Endothelial cell of umbilical vein (primary cell): ENCODE measurements around the gene MAN2C1. TPM values are rescaled to one million over a fixed set of nuclear protein-coding genes. Genes with fewer than 3 reads are reported as not detected.
A peak's percentile ranks its signal among the peaks of the same experiment; 100 is the strongest.

Experiments used
- Bru-seq: library from RNA; stranded (reverse); fragments of 400-500 nt; gene quantifications from one replicate; lab custom pipeline; 2021; lab: Mats Ljungman, UMichigan
- BruChase-seq, 2 experiments: library from RNA; stranded (reverse); fragments of 400-500 nt; gene quantifications; one replicate each; lab custom pipeline; 2021; lab: Mats Ljungman, UMichigan
- BruUV-seq: library from RNA; stranded (reverse); fragments of 400-500 nt; replicated peaks from 2 replicates; lab custom pipeline; 2021; lab: Mats Ljungman, UMichigan
- CTCF ChIA-PET: fragments of 300-600, 350-600 bp; sonication (Branson Sonifier 250); formaldehyde crosslinking; loops from one replicate; lab custom pipeline; 2021; ENCODE audit warnings: antibody characterized with exemption, inconsistent platforms; lab: Charles Lee
- POLR2A ChIA-PET: fragments of 300-600, 350-600 bp; sonication (Branson Sonifier 250); formaldehyde crosslinking; loops from one replicate; lab custom pipeline; 2021; ENCODE audit warnings: antibody characterized with exemption, inconsistent platforms; lab: Charles Lee
- DNase-seq: peaks from one replicate; pipeline ENCODE4 v3.0.0-alpha.2; 2011; ENCODE audit warnings: low read depth, low spot score
- FAIRE-seq: peaks from 2 replicates; lab custom pipeline; 2011; peaks lifted over from hg19 to GRCh38; lab: Jason Lieb, UNC
- H2AFZ ChIP-seq: 2 replicates; pipeline ENCODE4 v1.6.0; 2012; ENCODE audit warnings: low read depth, low read length, control low read depth, inconsistent platforms
- H3K27ac ChIP-seq: 2 replicates; pipeline ENCODE4 v1.5.1; 2011; ENCODE audit warnings: low read depth, mild to moderate bottlenecking, control low read depth, low read length, moderate library complexity; ENCODE audit not compliant: insufficient read depth
- H3K27me3 ChIP-seq, 2 experiments: 2 replicates each; pipeline versions ENCODE4 v1.6.0 to v1.6.1; 2011; ENCODE audit warnings: low read length in 2 of 2, mixed read lengths in 1 of 2; ENCODE audit not compliant: control insufficient read depth in 2 of 2, insufficient read depth in 2 of 2
- H3K36me3 ChIP-seq, 2 experiments: 2 replicates in 1 of 2; 3 replicates in 1 of 2; pipeline ENCODE4 v1.5.1; 2011; ENCODE audit warnings: low read length in 2 of 2, mild to moderate bottlenecking in 1 of 2, moderate library complexity in 1 of 2; ENCODE audit not compliant: control insufficient read depth in 2 of 2, insufficient read depth in 2 of 2; ENCODE audit errors: extremely low read depth in 1 of 2
- H3K4me1 ChIP-seq: 3 replicates; pipeline ENCODE4 v1.5.1; 2011; ENCODE audit warnings: mild to moderate bottlenecking, low read length; ENCODE audit not compliant: control insufficient read depth, insufficient read depth; ENCODE audit errors: extremely low read depth
- H3K4me2 ChIP-seq: 2 replicates; pipeline ENCODE4 v1.6.1; 2011; ENCODE audit warnings: low read length, control low read depth, mixed read lengths; ENCODE audit not compliant: insufficient read depth
- H3K4me3 ChIP-seq, 3 experiments: fragments of 200-600 bp in 1 of 3; sonication (generic), shearing (Covaris generic) in 1 of 3; replicated peaks in 1 of 3; 2 replicates each; pipeline ENCODE4 v1.5.1; 2011 to 2016; ENCODE audit warnings: control low read depth in 3 of 3, low read length in 3 of 3, mild to moderate bottlenecking in 2 of 3, inconsistent platforms in 1 of 3, low read depth in 1 of 3, moderate library complexity in 1 of 3; ENCODE audit not compliant: insufficient read depth in 1 of 3
- H3K79me2 ChIP-seq: 2 replicates; pipeline ENCODE4 v1.6.0; 2012; ENCODE audit warnings: low read length, inconsistent platforms; ENCODE audit not compliant: control insufficient read depth, insufficient read depth
- H3K9ac ChIP-seq: replicated peaks from 2 replicates; pipeline ENCODE3; 2011; ENCODE audit warnings: low read length, control low read depth; ENCODE audit not compliant: insufficient read depth; ENCODE audit errors: extremely low read depth
- H3K9me1 ChIP-seq: replicated peaks from 3 replicates; pipeline ENCODE4 v1.6.0; 2011; ENCODE audit warnings: mild to moderate bottlenecking, low read length; ENCODE audit not compliant: control insufficient read depth, insufficient read depth; ENCODE audit errors: extremely low read depth
- H3K9me3 ChIP-seq: replicated peaks from 2 replicates; pipeline ENCODE4 v1.5.1; 2012; ENCODE audit warnings: low read length, inconsistent platforms; ENCODE audit not compliant: control insufficient read depth, insufficient read depth
- H4K20me1 ChIP-seq: replicated peaks from 2 replicates; pipeline ENCODE3; 2011; ENCODE audit warnings: mild to moderate bottlenecking, low read length; ENCODE audit not compliant: control insufficient read depth, insufficient read depth; ENCODE audit errors: extremely low read depth
- CTCF ChIP-seq, 2 donors: IDR thresholded peaks; 1 replicate in 1 of 2; 2 replicates in 1 of 2; pipeline ENCODE4 v1.5.1; 2011; ENCODE audit warnings: low read length in 2 of 2, mild to moderate bottlenecking in 2 of 2, moderate library complexity in 2 of 2, control low read depth in 1 of 2, inconsistent platforms in 1 of 2, low read depth in 1 of 2; ENCODE audit not compliant: insufficient read depth in 1 of 2; ENCODE audit errors: extremely low read depth in 1 of 2
- EZH2 ChIP-seq: IDR thresholded peaks from 2 replicates; pipeline ENCODE4 v1.6.1; 2012; ENCODE audit warnings: borderline replicate concordance, low read depth, mild to moderate bottlenecking, moderate library complexity, low read length, inconsistent platforms; ENCODE audit not compliant: severe bottlenecking
- GATA2 ChIP-seq: IDR thresholded peaks from 2 replicates; pipeline ENCODE4 v1.7.0; 2011; ENCODE audit warnings: low read depth, mild to moderate bottlenecking, moderate library complexity, mixed read lengths, low read length; ENCODE audit not compliant: insufficient read length, insufficient read depth
- POLR2A ChIP-seq: IDR thresholded peaks from 2 replicates; pipeline ENCODE4 v1.6.1; 2012; ENCODE audit warnings: low read depth, mild to moderate bottlenecking, control low read depth, low read length
- POLR2AphosphoS5 ChIP-seq: IDR thresholded peaks from 2 replicates; pipeline ENCODE4 v1.6.1; 2012; ENCODE audit warnings: low read depth, mild to moderate bottlenecking, control low read depth, low read length, moderate library complexity; ENCODE audit not compliant: insufficient read depth
- dilution Hi-C: fragments of 300-500 bp; cut with MboI; formaldehyde crosslinking; loops from one replicate; pipeline ENCODE4 v1.15.0; 2019; ENCODE audit warnings: low sequenced_read_pairs; ENCODE audit not compliant: extremely low pct_ligation_motif_present
- intact Hi-C: fragments of 100-400 bp; cut with micrococcal nuclease; formaldehyde crosslinking; loops from one replicate; pipeline ENCODE4 v1.10.0; 2022
- long read RNA-seq: library from polyadenylated mRNA; stranded (forward); transcript quantifications from one replicate; pipeline ENCODE4 v2.0.0, GENCODE V29; 2021
- polyA minus RNA-seq, 3 experiments: library from RNA; depleted of rRNA, polyadenylated mRNA; stranded (reverse); fragments of >200 nt; gene quantifications; 1 replicate in 1 of 3; 2 replicates in 2 of 3; pipeline ENCODE4 v1.2.3, GENCODE V29; 2011
- polyA plus RNA-seq, 4 experiments: library from polyadenylated mRNA; depleted of rRNA in 3 of 4; stranded (reverse) in 3 of 4; unstranded in 1 of 4; fragments of >200 nt; gene quantifications; 2 replicates each; pipeline versions ENCODE4 v1.2.1 to v1.2.3, GENCODE V29; 2011 to 2012; ENCODE audit warnings: missing spikeins in 1 of 4
- total RNA-seq: library from RNA; stranded (reverse); gene quantifications from 2 replicates; pipeline ENCODE4 v1.2.3, GENCODE V29; 2021
- TF ChIP-seq, protein P1 (sequence below): IDR thresholded peaks from 2 replicates; pipeline ENCODE4 v1.6.1; 2011; ENCODE audit not compliant: insufficient read depth, insufficient read length

The MAN2C1 gene
- total RNA-seq, result 248 TPM in 2 replicates
- 198 and 220 TPM in 2 replicates for polyA plus RNA-seq
- 36.8 and 59.2 TPM in 2 replicates for polyA plus RNA-seq (2011; cell fraction: cytosol; rRNA removed)
- polyA plus RNA-seq (2011; cell fraction: nucleus; rRNA removed), result 1,499 and 1,889 TPM in 2 replicates
- 119 and 124 TPM in 2 replicates for polyA plus RNA-seq (2012)
- polyA minus RNA-seq, result 143 and 184 TPM in 2 replicates
- 50.2 TPM for polyA minus RNA-seq (2011; cell fraction: cytosol; rRNA and poly(A)+ RNA removed)
- polyA minus RNA-seq (2011; cell fraction: nucleus; rRNA and poly(A)+ RNA removed), result 260 and 342 TPM in 2 replicates
- percentile 77 among the genes with signal in this experiment for Bru-seq, nascent RNA
- percentile 86 among the genes with signal in this experiment for BruChase-seq, experiment 1, labeled RNA remaining after a 6-hour chase
- percentile 82 among the genes with signal in this experiment for BruChase-seq, experiment 2, labeled RNA remaining after a 2-hour chase
- long read RNA-seq, transcript MAN2C1-242 (26 exons, 3,177 nt), result minor isoform, 8 of 126 reads
- long read RNA-seq, transcript MAN2C1-201 (26 exons, 3,284 nt), result major isoform, 39 of 126 reads
- long read RNA-seq, partial matches to known transcripts, result 23 of 126 reads
- long read RNA-seq, other reads (novel, unspliced or antisense), result 54 of 126 reads

GRCh38 chr15:75367913-75368688 is at the start of gene MAN2C1:
MAN2C1 (minus strand) TSS chr15:75368607; CDS start chr15:75368583, 24 bp downstream.
- Histone ChIP-seq H3K36me3 (peaks cover 6 to 31% of the 10 kb centered on the region in 2 experiments), H4K20me1 (no peaks in the 10 kb centered on the region), H3K9me1 (no peaks in the 10 kb centered on the region), H3K4me3 (peak within 1 kb of the TSS; percentile 50 to 83 (median 51)), H3K79me2 (peaks cover 9% of the 10 kb centered on the region), H3K4me2 (peak within 1 kb of the TSS; percentile 63), H3K9ac (peak within 1 kb of the TSS; percentile 92), H2AFZ (peak within 1 kb of the TSS; percentile 19), H3K4me1 (peaks cover 15% of the 10 kb centered on the region), H3K27ac (peak within 1 kb of the TSS; percentile 79), H3K9me3 (no peaks in the 10 kb centered on the region), H3K27me3 (no peaks in the 10 kb centered on the region)
- dilution Hi-C loops, result no loop called here
- intact Hi-C loops, result loop anchor here (1.0 to 10.0 kb wide), 6 partner anchors 86 to 437 kb away; partner anchors contain the start of genes IMP3 and SNUPN
- POLR2A ChIA-PET, result interaction anchor here (1.1 to 1.4 kb wide), 3 partner anchors 84 to 272 kb away, joined by 3 to 8 read pairs (median 4); partner anchors contain the start of genes IMP3 and SIN3A
- DNase-seq, result peak; percentile 93
- CTCF ChIA-PET, result interaction anchor here (0.6 to 2.8 kb wide), 34 partner anchors 8 to 597 kb away, joined by 3 to 21 read pairs (median 6); partner anchors contain the start of genes IMP3, PPCDC, PTPN9 and SIN3A
- TF ChIP-seq POLR2AphosphoS5, result peak; percentile 87
- no peak for TF ChIP-seq EZH2
- peak; percentile 93 for TF ChIP-seq POLR2A
- TF ChIP-seq CTCF (IDR thresholded peaks at IDR 0.05; ENCODE audit: extremely low read depth in 1 of 2, insufficient read depth in 1 of 2, low read depth in 1 of 2, low read length in 2 of 2), result peak; percentile 63 to 76
- TF ChIP-seq GATA2, result no peak
- TF ChIP-seq, protein P1, sequence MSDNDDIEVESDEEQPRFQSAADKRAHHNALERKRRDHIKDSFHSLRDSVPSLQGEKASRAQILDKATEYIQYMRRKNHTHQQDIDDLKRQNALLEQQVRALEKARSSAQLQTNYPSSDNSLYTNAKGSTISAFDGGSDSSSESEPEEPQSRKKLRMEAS, result no peak
- no TSS peak for BruUV-seq
- FAIRE-seq, result peak; percentile 98
